Fibroblast of skin of left biceps (primary cell): ENCODE data around the gene TSPYL2.

Experiments used
- DNase-seq, 2 experiments: peaks; one replicate each; pipeline ENCODE4 v3.0.0-alpha.2; 2013; ENCODE audit warnings: low read depth in 2 of 2

TSPYL2 gene

DNA sequence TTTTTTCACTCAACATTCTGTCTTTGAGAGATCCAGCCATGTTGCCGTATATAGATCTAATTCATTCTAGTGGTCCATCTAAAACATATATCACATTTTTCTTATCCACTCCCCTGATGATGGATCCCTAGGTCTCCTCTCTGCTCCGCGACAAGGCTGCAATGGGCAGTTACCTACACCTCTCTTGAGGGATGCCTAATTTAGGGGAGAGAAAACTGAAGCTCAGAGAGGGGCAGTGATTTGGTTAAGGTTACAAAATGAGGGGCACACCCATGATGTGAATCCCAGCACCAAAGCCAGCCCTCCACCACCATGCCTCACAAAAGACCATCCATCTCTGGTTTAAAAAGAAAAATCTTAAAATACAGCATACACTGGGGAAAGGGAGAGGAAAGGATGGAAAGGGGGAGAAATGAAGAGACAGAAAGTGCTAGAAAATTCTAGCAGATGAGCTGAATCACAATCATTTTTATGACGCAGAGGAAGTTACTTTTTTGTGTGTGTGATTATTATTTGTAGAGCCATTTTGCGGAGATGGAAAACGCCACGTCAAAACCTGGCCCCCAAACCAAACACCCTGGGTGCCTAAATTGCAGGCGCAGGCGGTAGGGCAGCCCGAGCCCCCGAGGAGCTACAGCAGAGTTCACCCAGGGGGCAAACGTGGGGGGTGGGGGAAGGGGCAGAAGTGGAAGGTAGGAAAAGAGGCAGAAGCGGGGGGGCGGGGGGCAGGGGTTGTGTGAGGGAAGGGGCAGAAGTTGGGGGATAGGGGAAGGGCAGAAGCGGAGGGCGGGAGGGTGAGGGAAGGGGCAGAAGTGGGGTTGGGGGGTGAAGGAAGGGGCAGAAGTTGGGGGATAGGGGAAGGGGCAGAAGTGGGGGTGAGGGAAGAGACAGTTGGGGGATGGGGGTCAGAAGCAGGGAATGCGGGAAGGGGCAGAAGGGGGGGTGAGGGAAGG is 1.3 kb upstream of the TSPYL2 start:
- no peak for DNase-seq

GRCh38 chrX:53082773-53083616 is 828 bp downstream of the TSPYL2 start:
- no peak for DNase-seq

DNA sequence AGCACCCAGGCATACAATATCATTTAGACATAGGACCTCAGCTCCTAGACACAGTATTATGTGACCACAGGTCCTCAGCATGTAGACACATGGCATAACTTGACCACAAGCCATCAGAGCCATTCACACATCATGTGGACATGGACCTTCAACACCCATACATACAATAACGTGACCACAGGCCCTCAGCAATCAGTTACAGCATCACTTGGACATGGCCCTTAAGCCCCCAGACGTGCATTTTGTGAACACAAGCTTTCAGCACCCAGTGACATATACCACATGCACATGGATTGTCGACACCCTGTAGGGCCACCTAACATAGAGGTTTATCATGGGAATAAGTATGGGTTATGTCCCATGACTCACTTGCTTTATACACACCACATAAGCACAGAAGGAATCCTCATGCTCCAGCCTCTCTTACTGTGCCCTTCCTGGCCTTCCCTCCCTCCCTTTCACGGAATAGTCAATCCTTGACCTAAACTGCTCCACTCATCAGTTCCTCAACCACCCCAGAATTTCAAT is 1.9 kb downstream of the TSPYL2 start:
- DNase-seq = no peak

GRCh38 chrX:53084863-53085262 is 2.7 kb downstream of the TSPYL2 start:
- no peak for DNase-seq

GRCh38 chrX:53085661-53086229 is 3.6 kb downstream of the TSPYL2 start:
- no peak for DNase-seq

DNA sequence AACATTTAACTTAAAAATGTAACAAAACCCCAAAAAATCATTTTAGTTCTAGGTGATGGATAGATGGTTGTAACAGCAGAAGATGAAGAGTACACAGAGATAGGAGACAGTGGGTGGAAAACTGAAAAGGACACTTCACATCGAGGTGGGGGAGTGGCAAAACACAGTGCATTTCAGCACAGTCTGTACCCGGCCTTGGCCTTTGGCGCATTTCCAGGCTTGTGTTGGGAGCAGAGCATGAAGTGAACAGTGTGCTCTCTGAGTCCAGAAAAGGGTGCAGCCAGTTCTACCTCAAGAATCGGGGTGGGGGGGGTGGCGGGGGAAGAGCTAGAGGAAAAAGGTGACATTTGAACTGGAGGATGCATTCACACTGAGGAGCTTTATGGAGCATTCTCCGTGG is 4.3 kb downstream of the TSPYL2 start:
- DNase-seq = no peak

DNA sequence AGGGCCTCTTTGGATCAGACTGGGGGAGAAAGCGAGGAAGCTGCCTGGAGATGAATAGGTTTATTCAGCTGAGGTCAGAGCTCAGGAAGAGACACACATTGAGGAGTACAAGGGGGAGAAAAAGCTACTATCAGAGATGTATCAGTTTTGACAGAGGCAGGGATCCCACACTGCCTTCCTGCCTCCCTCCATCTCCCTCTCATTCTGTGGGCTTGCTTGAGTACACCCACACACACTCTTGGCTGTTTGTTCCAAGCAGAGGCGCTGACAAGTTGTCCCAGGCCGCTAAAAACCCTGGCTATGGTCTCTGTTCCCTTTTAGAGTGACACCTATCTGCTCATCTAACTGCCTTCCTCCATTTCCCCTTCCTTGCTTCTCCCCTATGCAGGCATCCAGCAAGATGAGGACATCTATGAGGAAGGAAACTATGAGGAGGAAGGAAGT is 5.2 kb downstream of the TSPYL2 start:
- DNase-seq = no peak

DNA sequence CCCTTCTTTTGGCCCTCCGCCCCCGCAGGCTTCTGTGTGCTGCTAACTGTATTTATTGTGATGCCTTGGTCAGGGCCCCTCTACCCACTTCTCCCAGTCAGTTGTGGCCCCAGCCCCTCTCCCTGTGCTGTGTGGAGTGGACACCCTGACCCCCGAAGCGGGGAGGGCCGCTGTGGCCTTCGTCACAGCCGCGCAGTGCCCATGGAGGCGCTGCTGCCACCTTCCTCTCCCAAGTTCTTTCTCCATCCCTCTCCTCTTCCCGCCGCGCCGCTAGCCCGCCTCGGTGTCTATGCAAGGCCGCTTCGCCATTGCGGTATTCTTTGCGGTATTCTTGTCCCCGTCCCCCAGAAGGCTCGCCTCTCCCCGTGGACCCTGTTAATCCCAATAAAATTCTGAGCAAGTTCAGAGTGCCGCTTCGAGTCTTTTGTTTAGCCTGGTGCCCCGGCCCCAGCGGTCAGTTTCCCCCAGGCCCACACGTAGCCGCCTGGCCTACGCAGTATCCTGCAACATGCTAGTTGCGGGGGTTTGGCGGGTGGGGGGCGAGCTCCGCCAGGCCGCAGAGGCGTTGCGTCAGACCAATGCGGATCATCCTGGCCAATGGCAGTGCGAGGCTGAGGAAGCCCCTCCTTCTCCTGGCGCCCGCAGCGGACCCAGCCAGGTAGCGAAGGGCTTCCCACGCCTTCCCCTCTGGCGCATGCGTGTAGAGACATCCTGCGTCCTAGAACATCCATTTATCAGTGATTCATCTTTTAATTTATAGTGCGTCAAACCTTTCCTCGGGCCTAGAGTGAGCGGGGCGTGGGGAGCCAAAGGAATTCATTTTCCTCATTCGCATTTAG is 6.2 kb downstream of the TSPYL2 start:
- peak; percentile 46 to 53 for DNase-seq

- no peak for DNase-seq
These were observed 7.2 kb downstream of the TSPYL2 start for GRCh38 chrX:53089224-53089842.

DNA sequence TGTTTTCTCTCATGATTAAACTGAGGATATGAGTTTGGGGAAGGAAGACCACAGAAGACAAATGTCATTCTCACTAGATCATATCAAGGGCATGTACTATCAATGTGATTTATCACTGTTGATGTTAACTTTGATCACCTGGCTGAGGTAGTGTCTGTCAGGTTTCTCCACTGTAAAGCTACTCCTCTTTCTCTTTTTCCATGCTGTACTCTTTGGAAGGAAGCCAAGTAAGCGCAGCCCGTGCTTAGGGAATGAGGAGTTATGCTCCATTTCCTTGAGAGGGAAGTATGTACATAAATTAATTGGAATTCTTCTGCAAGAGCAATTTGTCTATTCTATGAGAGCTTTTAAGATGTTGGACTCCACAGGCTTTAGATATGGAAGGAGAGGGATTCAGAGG is 7.8 kb downstream of the TSPYL2 start:
- no peak for DNase-seq

GRCh38 chrX:53091354-53091753 is 9.2 kb downstream of the TSPYL2 start:
- no peak for DNase-seq

GRCh38 chrX:53093177-53093655 is 11.0 kb downstream of the TSPYL2 start:
- no peak for DNase-seq

- DNase-seq = peak; percentile 86 to 87
These were observed 11.8 kb downstream of the TSPYL2 start, which contains the start of gene KANTR for GRCh38 chrX:53093748-53094581. TSS of gene KANTR (plus strand) at chrX:53094142. CDS start at chrX:53124273, 30,131 bp downstream.

DNA sequence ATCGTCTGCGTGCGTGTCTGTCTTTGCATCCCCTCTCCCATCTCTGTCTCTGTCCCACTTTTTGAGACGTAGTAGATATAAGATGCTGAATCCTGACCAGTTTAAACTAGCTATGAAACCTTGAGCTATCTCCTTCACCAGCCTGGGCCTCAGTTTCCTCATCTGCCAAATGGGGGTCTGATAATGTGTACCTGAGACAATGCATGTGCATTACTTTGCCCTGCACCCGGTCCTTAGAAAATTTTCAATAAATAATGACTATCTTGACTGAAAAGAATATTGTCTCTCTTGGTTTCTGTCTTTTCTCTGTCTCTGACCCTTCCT is 12.4 kb downstream of the TSPYL2 start:
- no peak for DNase-seq

- DNase-seq = no peak
These were observed 13.6 kb downstream of the TSPYL2 start for GRCh38 chrX:53095796-53096195.

GRCh38 chrX:53114864-53115549 is 32.8 kb downstream of the TSPYL2 start:
- DNase-seq = no peak

GRCh38 chrX:53115550-53115874 is 33.3 kb downstream of the TSPYL2 start:
- no peak for DNase-seq

- DNase-seq = no peak
These were observed 33.9 kb downstream of the TSPYL2 start for GRCh38 chrX:53116101-53116500.

DNA sequence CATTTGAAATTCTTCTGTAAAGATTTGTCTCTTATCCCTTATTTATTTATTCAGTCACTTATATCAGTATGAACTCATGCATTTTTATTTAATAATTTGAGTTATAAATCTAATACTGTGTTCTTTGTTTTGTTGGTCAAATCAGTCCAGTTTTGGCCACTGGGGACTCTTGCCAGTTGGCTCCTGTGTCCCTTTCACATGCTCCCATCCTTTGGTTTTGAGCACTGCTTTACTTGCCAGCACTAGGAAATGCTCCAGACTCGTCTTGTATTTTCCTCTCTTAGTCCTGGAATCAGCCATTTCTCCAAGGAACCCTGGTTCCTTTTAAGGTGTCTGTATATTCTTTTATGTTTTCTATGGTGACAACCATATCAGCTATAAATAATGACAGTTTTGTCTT is 39.8 kb downstream of the TSPYL2 start:
- no peak for DNase-seq
